ENCODE data around the gene MAP3K3.
"Not testable (repeated sequence)": the region's sequence is repeated elsewhere in the genome, so short reads cannot be mapped to it uniquely, and the experiment has no call there.

The MAP3K3 gene

DNA sequence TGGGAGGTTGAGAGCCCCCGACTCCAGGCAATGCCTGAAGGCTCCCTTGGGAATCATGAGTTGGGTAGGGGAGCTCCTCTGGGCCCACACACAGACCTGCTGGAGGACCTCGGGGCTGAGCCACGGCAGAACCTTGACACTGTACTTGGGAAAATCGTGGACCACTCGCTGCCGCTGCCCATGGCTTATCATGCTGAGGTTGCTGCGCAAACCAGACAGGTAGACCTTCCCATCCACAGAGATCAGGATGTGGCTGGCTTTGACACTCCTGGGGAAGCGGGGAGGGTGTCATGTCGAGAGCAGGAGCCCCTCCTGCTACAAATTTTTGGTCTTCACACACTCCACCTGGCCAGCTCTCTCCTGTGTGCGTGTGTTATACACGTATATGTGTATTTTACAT lies 84.9 kb downstream of the MAP3K3 start:
- ATAC-seq (no peak), DNase-seq (no peak)
- Mint-ChIP-seq H3K4me1 (peaks cover 78% of the 10 kb centered on the region), H3K27me3 (no peaks in the 10 kb centered on the region), H3K9me3 (no peaks in the 10 kb centered on the region), H3K36me3 (ENCODE audit: low read depth) (peaks cover 36% of the 10 kb centered on the region), H3K27ac (peak overlapping the region; percentile 60), H3K4me3 (no peak overlapping the region)

DNA sequence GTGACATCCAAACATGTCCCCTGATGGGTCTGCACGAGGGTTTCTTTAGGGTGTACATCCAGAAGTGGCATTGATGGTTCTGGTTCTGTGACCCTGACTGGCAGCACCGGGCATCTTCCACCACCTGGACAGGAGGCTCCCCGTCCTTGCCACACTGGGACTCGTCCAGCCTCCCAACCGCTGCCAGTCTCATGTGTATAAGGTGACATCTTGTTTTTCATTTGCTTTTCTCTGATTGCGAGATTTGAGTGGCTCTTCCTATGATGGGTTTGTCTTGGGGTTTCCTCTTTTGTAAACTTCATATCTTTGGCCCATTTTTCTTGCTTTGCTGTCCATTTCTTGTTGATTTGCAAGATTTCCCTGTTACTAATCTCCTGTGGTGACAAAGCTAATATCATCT lies 86.9 kb downstream of the MAP3K3 start:
- H3K27me3 Mint-ChIP-seq = no peaks in the 10 kb centered on the region
- H3K4me1 Mint-ChIP-seq = peaks cover 58% of the 10 kb centered on the region
- no peak overlapping the region for H3K4me3 Mint-ChIP-seq
- peaks cover 24% of the 10 kb centered on the region for H3K36me3 Mint-ChIP-seq (ENCODE audit: low read depth)
- no peak for DNase-seq
- H3K27ac Mint-ChIP-seq = peak overlapping the region; percentile 13
- H3K9me3 Mint-ChIP-seq = no peaks in the 10 kb centered on the region
- ATAC-seq = no peak

DNA sequence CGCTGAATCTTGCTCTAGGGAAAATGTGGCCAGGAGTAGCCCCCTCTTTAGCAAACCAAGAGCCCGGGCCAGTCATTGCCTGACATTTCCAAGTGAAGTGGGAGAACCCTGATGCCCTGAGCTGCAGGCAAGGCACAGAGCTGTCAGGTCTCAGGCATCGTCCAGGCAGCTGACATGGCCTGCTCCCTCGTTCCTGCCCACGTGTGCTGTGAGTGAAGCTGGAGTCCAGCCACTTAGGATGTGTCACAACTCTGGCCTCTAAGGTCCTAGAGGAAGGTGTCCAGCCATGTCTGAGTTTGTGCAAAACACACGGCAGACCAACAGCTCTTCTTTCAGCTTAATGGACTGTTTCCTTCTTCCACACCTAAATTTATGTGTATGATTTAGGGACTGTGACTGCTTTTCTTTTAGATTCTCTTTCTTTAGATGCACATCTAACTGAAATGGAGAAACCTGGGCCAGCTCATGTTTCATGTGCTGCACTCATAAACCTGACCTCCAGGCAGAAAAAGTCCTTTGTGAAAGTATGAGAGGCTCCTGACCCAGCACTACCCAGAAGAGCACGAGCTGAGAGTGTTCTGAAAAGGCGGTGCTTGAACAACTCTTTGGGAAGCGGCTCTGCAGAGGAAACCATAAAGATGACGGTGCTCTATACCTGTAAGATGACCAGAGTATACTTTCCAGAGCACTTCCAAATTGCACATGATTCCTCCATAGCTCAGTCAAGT lies 92.5 kb downstream of the MAP3K3 start:
- H3K36me3 Mint-ChIP-seq (ENCODE audit: low read depth) = peaks cover 4% of the 10 kb centered on the region
- DNase-seq (no peak), ATAC-seq (no peak)
- H3K4me1 Mint-ChIP-seq = peaks cover 7% of the 10 kb centered on the region
- no peak overlapping the region for H3K27ac Mint-ChIP-seq
- H3K27me3 Mint-ChIP-seq = no peaks in the 10 kb centered on the region
- H3K9me3 Mint-ChIP-seq = no peaks in the 10 kb centered on the region
- H3K4me3 Mint-ChIP-seq = no peak overlapping the region

DNA sequence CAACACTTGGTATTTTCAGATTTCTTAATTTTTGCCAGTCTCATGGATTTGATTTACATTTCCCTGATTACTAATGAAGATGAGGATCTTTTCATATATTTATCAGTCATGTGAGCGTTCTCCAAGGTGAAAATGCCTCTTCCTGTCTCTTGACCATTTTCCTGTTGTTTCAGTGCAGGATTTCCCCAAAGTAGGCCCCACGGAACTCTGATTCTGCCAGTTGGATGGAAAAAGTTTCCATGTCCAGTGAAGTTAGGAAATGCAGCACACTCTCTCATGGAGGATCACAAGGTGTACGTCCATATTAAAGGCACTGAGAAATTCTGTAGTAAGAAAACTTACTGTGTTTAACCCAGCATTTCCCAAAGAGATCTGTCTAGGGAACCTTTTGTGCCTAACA lies 94.2 kb downstream of the MAP3K3 start:
- Mint-ChIP-seq H3K4me1 (no peaks in the 10 kb centered on the region), H3K36me3 (ENCODE audit: low read depth) (peaks cover 4% of the 10 kb centered on the region), H3K9me3 (no peaks in the 10 kb centered on the region), H3K4me3 (no peak overlapping the region), H3K27me3 (no peaks in the 10 kb centered on the region), H3K27ac (peak overlapping the region; percentile 8)
- ATAC-seq (no peak), DNase-seq (no peak)

DNA sequence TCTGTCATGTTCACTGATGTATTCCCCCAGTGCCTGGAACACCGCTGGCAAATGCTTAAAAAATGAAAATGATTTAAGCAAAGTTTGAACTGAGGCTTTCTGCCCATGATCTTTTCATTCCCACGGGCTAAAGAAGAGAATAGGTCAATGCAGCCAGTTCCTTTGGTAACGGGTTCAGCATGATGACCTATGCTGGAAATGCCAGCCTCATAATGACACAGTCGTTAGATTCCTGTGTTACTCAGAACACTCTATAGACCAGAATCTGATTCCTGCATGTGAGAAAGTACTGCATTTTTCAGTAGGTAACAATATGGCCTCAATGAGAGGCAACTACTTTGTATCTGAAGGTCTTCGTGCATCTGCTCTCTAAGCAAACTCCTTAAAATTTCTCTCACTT lies 96.8 kb downstream of the MAP3K3 start:
- H3K4me1 Mint-ChIP-seq = no peaks in the 10 kb centered on the region
- DNase-seq (no peak), ATAC-seq (no peak)
- no peaks in the 10 kb centered on the region for H3K9me3 Mint-ChIP-seq
- no peak overlapping the region for H3K27ac Mint-ChIP-seq
- H3K4me3 Mint-ChIP-seq = no peak overlapping the region
- no peaks in the 10 kb centered on the region for H3K27me3 Mint-ChIP-seq
- H3K36me3 Mint-ChIP-seq (ENCODE audit: low read depth) = peaks cover 3% of the 10 kb centered on the region

DNA sequence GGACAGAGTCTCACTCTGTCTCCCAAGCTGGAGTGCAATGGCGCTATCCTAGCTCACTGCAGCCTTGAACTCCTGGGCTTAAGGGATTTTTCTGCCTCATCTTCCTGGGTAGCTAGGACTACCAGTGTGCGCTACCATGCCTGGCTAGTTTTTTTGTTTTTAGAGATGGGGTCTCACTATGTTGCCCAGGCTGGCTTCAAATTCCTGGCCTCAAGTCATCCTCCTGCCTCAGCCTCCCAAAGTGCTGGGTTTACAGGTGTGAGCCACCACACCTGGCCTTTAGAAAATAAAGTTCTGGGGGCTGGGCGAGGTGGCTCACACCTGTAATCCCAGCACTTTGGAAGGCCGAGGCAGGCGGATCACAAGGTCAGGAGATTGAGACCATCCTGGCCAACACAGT lies 98.0 kb downstream of the MAP3K3 start:
- not testable (repeated sequence) for DNase-seq; ATAC-seq; H3K9me3 Mint-ChIP-seq; H3K4me3 Mint-ChIP-seq; H3K27me3 Mint-ChIP-seq; H3K27ac Mint-ChIP-seq; H3K36me3 Mint-ChIP-seq (ENCODE audit: low read depth); H3K4me1 Mint-ChIP-seq

DNA sequence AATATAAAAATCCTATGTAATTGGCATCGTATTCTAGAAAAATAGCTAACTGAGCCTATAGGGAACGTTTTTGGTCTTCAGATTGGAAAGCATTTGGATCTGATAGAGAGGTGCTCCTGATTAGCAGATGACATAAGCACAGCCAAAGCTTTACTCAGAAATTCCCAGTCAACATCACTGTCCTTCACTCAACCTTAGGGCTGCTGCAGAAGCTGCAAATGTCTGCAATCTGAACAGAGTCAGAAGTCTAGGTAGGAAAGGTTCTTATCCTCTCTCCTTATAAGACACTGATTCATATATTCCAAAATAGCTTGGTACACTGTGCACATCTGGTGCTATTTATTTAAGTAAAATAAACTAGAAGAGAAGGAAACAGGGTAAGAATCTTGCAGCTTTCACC lies 100.2 kb downstream of the MAP3K3 start:
- H3K4me3 Mint-ChIP-seq = no peak overlapping the region
- peaks cover 15% of the 10 kb centered on the region for H3K36me3 Mint-ChIP-seq (ENCODE audit: low read depth)
- ATAC-seq (no peak), DNase-seq (no peak)
- no peaks in the 10 kb centered on the region for H3K9me3 Mint-ChIP-seq
- H3K27me3 Mint-ChIP-seq = no peaks in the 10 kb centered on the region
- no peaks in the 10 kb centered on the region for H3K4me1 Mint-ChIP-seq
- H3K27ac Mint-ChIP-seq = no peak overlapping the region

DNA sequence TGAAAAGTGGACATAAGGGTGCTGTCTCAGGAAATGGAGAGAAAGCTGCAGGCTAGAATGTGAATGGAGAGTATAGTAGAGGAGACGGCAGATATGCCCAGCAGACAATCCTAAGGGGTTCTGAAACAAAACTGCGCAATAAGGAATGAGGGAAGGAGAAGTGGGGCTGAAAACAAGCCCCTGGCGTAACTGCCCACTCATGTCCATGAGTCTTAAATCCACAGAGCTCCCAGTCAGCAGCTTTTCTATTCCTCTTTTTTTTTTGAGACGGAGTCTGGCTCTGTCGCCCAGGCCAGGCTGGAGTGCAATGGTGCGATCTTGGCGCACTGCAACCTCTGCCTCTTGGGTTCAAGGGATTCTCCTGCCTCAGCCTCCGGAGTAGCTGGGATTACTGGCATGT lies 113.5 kb downstream of the MAP3K3 start:
- Mint-ChIP-seq H3K4me1 (peaks cover 19% of the 10 kb centered on the region), H3K9me3 (no peaks in the 10 kb centered on the region), H3K27ac (no peak overlapping the region), H3K27me3 (no peaks in the 10 kb centered on the region), H3K36me3 (ENCODE audit: low read depth) (peaks cover 7% of the 10 kb centered on the region), H3K4me3 (no peak overlapping the region)
- ATAC-seq (no peak), DNase-seq (no peak)

DNA sequence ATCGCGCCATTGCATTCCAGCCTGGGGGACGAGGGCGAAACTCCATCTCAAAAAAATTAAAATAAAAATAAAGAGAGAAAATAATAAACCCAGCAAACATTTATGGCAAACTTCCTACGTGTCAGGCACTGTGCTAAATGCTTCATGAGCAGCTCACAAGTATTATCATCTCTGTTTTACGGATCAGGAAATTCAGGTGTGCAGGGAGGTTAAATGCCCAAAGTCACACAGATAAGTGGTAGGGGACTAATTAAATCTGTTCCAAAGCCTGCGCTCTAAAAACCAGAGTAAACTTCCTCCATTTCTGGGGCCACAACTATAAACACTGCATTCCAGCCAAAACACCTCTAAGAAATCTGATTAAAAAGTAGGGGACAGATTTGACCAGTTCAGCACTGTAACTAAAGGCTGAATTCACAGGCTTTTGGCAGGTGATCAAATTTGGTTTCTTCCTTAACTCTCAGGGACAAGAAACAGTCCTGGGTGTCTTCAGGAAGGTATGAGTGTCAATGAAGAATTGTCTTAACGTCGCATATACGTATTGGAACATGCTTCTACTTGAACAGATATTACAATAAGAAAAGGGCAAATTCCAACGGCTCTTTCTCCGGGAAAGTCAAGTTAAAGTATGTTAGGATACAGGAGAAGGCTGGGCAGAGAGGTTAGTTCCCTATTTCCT lies 118.4 kb downstream of the MAP3K3 start:
- Mint-ChIP-seq H3K36me3 (ENCODE audit: low read depth) (peaks cover 6% of the 10 kb centered on the region), H3K4me1 (peaks cover 33% of the 10 kb centered on the region), H3K27me3 (no peaks in the 10 kb centered on the region), H3K4me3 (peak overlapping the region; percentile 96), H3K27ac (peak overlapping the region; percentile 96), H3K9me3 (no peaks in the 10 kb centered on the region)
- no peak for ATAC-seq
- no peak for DNase-seq

DNA sequence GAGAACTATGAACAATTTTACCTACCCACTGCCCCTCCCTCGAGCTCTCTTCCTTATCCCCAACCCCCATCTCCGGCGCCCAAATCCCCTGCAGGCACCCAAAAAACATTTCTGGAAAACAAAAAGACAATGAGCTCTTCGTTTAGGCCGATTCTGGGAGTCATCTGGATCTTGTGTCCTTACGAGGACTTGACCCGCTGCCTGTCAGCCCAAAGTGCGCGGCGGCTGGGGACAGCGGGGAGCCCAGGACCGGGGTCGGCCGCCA lies 118.9 kb downstream of the MAP3K3 start:
- Mint-ChIP-seq H3K36me3 (ENCODE audit: low read depth) (peaks cover 10% of the 10 kb centered on the region), H3K4me1 (peaks cover 33% of the 10 kb centered on the region), H3K27me3 (no peaks in the 10 kb centered on the region), H3K27ac (peak overlapping the region; percentile 96), H3K9me3 (no peaks in the 10 kb centered on the region), H3K4me3 (peak overlapping the region; percentile 96)
- no peak for DNase-seq
- ATAC-seq = no peak

DNA sequence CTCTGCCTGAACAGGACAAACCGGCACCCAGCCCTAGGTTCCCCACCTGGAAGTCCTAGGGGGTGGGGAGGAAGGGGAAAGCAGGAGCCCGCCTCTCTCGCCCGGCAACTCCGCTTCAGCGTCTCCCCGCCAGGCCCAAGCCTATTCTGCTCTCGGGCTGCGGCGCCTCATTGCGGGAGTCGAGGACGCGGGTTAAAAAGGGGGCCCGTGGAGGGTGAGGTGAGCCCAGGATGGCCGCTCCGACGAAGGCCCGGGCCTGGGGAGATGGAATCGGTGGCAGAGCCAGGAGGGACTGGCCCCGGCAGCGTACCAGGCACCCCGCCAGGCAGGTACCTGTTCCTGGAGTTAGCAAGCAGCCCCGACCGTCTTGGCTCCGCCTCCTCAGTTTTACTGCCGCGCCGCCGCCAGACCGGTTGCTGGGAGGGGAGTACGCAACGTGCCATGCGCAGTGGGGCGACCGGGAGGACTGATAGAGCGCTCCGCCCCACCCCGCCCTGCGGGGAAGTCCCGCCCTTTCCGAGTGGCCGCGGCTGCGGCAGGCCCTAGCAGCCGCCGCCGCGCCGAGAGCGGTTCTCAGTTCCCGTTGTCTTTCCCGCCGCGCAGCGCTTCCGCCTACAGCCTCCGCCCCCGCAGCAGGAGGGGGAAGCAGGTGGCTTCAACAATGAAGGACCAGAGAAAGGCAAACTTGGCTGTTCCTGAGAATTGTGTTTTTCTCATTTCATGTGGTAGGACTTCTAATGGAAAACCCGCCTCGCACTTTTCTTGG lies 119.4 kb downstream of the MAP3K3 start, which contains the start of gene STRADA:
Gene STRADA (minus strand): TSS at position 392 of the 766 bp plus-strand sequence. CDS start 13,430 bp downstream, outside the sequence.
- peaks cover 33% of the 10 kb centered on the region for H3K4me1 Mint-ChIP-seq
- peak within 1 kb of the TSS; percentile 96 for H3K27ac Mint-ChIP-seq
- H3K27me3 Mint-ChIP-seq = no peaks in the 10 kb centered on the region
- ATAC-seq (peak; percentile 92), DNase-seq (peak; percentile 100)
- peaks cover 13% of the 10 kb centered on the region for H3K36me3 Mint-ChIP-seq (ENCODE audit: low read depth)
- peak within 1 kb of the TSS; percentile 96 for H3K4me3 Mint-ChIP-seq
- no peaks in the 10 kb centered on the region for H3K9me3 Mint-ChIP-seq

All from activated naive CD8-positive, alpha-beta T cell treated with anti-CD3 and anti-CD28 coated beads, Interleukin-2, amount 50 U/mL, for 24 hours (primary cell).